Measurements from ENCODE around the gene TNK2.

The TNK2 gene

GRCh38 chr3:195860456-195860855, 47.9 kb downstream of the TNK2 start:
- no peak for TF ChIP-seq EZH2 (IDR thresholded peaks at IDR 0.05; ENCODE audit: borderline replicate concordance, low read depth, low read length, severe bottlenecking)
- TF ChIP-seq CTCF (IDR thresholded peaks at IDR 0.05; ENCODE audit: borderline replicate concordance, extremely low read depth, low read length, poor library complexity, severe bottlenecking), result no peak
- no peak overlapping the region for H3K4me2 ChIP-seq (ENCODE audit: insufficient read depth, low read length)
- no peak overlapping the region for H3K27ac ChIP-seq (ENCODE audit: low read length)
- peaks cover 8% of the 10 kb centered on the region; the same call in 1 of the 2 replicates for H3K36me3 ChIP-seq (ENCODE audit: insufficient read depth, low read length)
- H3K27me3 ChIP-seq (ENCODE audit: insufficient read depth, low read length, poor library complexity), result no peaks in the 10 kb centered on the region
- no peaks in the 10 kb centered on the region for H3K79me2 ChIP-seq (ENCODE audit: insufficient read depth, low read length)
- no peaks in the 10 kb centered on the region for H4K20me1 ChIP-seq (ENCODE audit: insufficient read depth, low read length)
- H3K4me1 ChIP-seq (ENCODE audit: insufficient read depth, low read length), result 0 out of 2 replicates have a peak, but pooled peaks cover 5% of the 10 kb centered on the region
- H3K9me3 ChIP-seq (ENCODE audit: insufficient read depth, low read length, severe bottlenecking), result no peaks in the 10 kb centered on the region
- DNase-seq (no peak), ATAC-seq (ENCODE audit: insufficient read depth, low read depth) (no peak)
- no peak overlapping the region for H3K9ac ChIP-seq (ENCODE audit: low read depth, low read length)
- H2AFZ ChIP-seq (ENCODE audit: low read depth, low read length), result no peak overlapping the region
- no peak overlapping the region for H3K4me3 ChIP-seq (ENCODE audit: low read depth in 1 of 2, low read length in 2 of 2)

DNA sequence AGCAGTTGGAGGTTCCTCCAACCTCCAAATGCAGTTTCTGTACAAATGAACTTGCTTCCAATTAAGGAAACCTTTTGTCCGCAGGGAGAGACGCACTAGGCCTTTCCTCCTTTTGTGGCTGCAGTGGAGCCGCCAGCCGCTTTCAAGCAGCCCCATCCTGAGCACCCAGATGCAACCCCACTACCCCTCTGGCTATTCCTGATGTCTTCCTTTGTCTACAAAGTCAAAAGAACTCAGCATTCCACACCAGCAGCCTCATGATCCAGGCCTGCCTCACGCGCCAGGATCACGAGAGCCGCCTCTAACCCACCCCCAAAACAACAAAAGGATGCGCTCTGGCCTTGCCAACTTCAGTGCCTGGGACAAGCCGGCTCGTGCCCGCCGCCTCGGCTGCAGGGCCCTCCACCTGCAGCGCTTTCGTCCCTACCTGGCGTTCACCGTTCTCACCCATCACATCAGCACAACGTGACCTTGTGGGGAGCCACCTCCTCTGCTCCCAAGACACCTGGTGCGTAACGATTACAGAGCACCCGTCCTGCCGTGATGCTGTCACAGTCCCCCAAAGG, 48.4 kb downstream of the TNK2 start:
- 0 out of 2 replicates have a peak, but pooled peaks cover 5% of the 10 kb centered on the region for H3K4me1 ChIP-seq (ENCODE audit: insufficient read depth, low read length)
- 0 out of 2 replicates have a peak overlapping the region, but pooled peaks have one; percentile 32 for H2AFZ ChIP-seq (ENCODE audit: low read depth, low read length)
- H4K20me1 ChIP-seq (ENCODE audit: insufficient read depth, low read length), result no peaks in the 10 kb centered on the region
- H3K27me3 ChIP-seq (ENCODE audit: insufficient read depth, low read length, poor library complexity), result no peaks in the 10 kb centered on the region
- H3K9me3 ChIP-seq (ENCODE audit: insufficient read depth, low read length, severe bottlenecking), result no peaks in the 10 kb centered on the region
- TF ChIP-seq CTCF (IDR thresholded peaks at IDR 0.05; ENCODE audit: borderline replicate concordance, extremely low read depth, low read length, poor library complexity, severe bottlenecking) (no peak), EZH2 (IDR thresholded peaks at IDR 0.05; ENCODE audit: borderline replicate concordance, low read depth, low read length, severe bottlenecking) (no peak)
- no peak overlapping the region for H3K27ac ChIP-seq (ENCODE audit: low read length)
- H3K36me3 ChIP-seq (ENCODE audit: insufficient read depth, low read length), result peaks cover 5% of the 10 kb centered on the region; the same call in 1 of the 2 replicates
- no peaks in the 10 kb centered on the region for H3K79me2 ChIP-seq (ENCODE audit: insufficient read depth, low read length)
- H3K9ac ChIP-seq (ENCODE audit: low read depth, low read length), result no peak overlapping the region
- H3K4me2 ChIP-seq (ENCODE audit: insufficient read depth, low read length), result no peak overlapping the region
- DNase-seq (no peak), ATAC-seq (ENCODE audit: insufficient read depth, low read depth) (no peak)
- no peak overlapping the region for H3K4me3 ChIP-seq (ENCODE audit: low read depth in 1 of 2, low read length in 2 of 2)

DNA sequence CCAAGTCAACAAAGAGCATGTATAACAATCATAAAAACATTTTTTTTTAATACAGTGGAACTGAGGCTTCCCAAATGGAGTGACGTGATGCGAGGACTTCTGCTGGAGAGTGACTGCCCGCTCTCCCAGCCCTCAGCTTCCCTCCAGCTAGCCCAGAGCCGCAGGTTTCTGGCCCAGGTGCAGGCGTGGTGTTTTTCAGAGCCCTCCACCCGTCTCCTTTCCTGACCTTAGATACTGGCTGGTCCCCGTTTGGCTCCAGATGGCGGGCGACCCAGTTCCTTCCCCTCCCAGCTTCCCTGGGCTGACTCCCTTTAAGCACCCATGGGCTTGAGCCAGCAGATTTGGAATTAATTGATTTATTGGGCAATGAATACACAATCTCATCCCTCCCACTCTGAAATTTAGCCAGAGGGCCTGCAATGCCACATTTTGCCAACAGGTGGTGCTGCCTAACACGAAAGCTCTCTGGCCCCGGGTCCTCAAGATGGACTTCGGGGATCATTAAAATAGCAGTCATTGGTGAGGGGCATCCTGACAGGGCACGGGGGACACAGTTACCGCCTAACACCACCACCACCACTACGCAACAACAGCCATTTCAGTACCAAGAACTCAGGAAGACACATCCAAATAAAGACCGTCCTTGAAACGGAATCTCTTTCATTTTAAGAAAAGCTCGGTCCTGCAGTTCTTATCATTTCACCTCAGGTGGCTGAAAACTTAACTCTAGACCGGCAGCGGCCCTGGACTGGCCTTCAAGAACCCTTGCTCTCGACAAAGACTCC, 49.1 kb downstream of the TNK2 start:
- DNase-seq, result peak; percentile 64
- H3K4me2 ChIP-seq (ENCODE audit: insufficient read depth, low read length), result peak overlapping the region; percentile 40
- no peaks in the 10 kb centered on the region for H4K20me1 ChIP-seq (ENCODE audit: insufficient read depth, low read length)
- no peak overlapping the region for H3K27ac ChIP-seq (ENCODE audit: low read length)
- H3K4me3 ChIP-seq (ENCODE audit: low read depth in 1 of 2, low read length in 2 of 2), result no peak overlapping the region
- ATAC-seq (ENCODE audit: insufficient read depth, low read depth), result peak; percentile 69
- H3K9me3 ChIP-seq (ENCODE audit: insufficient read depth, low read length, severe bottlenecking), result no peaks in the 10 kb centered on the region
- TF ChIP-seq EZH2 (IDR thresholded peaks at IDR 0.05; ENCODE audit: borderline replicate concordance, low read depth, low read length, severe bottlenecking), result no peak
- peak; percentile 100 for TF ChIP-seq CTCF (IDR thresholded peaks at IDR 0.05; ENCODE audit: borderline replicate concordance, extremely low read depth, low read length, poor library complexity, severe bottlenecking)
- peaks cover 5% of the 10 kb centered on the region; the same call in 1 of the 2 replicates for H3K36me3 ChIP-seq (ENCODE audit: insufficient read depth, low read length)
- no peaks in the 10 kb centered on the region for H3K27me3 ChIP-seq (ENCODE audit: insufficient read depth, low read length, poor library complexity)
- H3K9ac ChIP-seq (ENCODE audit: low read depth, low read length), result no peak overlapping the region
- peak overlapping the region; percentile 32; the same call in 1 of the 2 replicates for H2AFZ ChIP-seq (ENCODE audit: low read depth, low read length)
- no peaks in the 10 kb centered on the region for H3K79me2 ChIP-seq (ENCODE audit: insufficient read depth, low read length)
- H3K4me1 ChIP-seq (ENCODE audit: insufficient read depth, low read length), result 0 out of 2 replicates have a peak, but pooled peaks cover 5% of the 10 kb centered on the region

Measured in DND-41 (cell line).